ENCODE measurements around the gene PLCB2.

Gene PLCB2

DNA sequence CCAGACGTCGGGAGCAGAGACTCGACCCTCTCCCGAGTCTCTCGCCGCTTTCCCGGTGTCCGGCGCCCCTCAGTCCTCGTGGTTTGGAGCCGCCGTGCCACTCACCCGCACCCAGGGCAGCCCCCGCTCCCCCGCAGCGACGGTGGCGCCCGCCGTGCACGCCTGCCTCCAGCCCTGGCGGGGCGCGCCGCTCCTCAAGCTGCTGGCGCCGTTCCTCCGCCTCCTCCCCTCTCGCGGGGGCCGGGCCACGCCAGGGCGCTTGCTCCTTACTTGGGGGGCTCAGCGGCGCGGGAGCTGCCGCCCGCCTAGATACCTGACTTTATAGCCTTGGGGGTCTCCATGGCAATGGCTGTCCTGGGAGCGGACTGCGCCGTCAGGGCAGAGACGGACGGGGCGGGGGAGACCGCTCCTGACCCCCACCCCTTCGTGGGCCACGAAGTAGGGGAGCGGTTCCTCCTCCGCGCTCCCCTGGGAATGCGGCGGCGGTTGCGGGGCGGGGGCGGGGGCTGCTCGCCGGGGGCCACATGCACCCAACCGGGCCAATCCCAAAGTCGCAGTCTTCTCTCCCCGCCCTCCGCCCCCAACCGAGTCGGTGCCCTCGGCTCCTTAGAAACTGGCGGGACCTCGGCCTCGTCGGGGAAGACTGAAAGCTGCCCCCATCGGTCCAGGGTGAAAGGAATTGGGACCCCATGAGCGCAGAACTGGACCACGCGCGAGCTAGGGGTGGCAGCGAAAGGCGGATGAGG lies 24.7 kb downstream of the PLCB2 start, which contains the start of gene ANKRD63:
Gene ANKRD63, minus strand, starts transcription at position 196 of the 746 bp plus-strand sequence. CDS start 478 bp downstream, outside the sequence.
- TF ChIP-seq EZH2phosphoT487 (IDR thresholded peaks at IDR 0.05; ENCODE audit: borderline replicate concordance), result no peak
- TF ChIP-seq, protein P1, sequence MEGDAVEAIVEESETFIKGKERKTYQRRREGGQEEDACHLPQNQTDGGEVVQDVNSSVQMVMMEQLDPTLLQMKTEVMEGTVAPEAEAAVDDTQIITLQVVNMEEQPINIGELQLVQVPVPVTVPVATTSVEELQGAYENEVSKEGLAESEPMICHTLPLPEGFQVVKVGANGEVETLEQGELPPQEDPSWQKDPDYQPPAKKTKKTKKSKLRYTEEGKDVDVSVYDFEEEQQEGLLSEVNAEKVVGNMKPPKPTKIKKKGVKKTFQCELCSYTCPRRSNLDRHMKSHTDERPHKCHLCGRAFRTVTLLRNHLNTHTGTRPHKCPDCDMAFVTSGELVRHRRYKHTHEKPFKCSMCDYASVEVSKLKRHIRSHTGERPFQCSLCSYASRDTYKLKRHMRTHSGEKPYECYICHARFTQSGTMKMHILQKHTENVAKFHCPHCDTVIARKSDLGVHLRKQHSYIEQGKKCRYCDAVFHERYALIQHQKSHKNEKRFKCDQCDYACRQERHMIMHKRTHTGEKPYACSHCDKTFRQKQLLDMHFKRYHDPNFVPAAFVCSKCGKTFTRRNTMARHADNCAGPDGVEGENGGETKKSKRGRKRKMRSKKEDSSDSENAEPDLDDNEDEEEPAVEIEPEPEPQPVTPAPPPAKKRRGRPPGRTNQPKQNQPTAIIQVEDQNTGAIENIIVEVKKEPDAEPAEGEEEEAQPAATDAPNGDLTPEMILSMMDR (conservative IDR thresholded peaks at IDR 0.05; ENCODE audit: low read length), result no peak
- H3K9ac ChIP-seq (ENCODE audit: low read depth, low read length, poor library complexity, severe bottlenecking), result no peak within 1 kb of the TSS
- 0 out of 2 replicates have a peak, but pooled peaks cover 3% of the 10 kb centered on the region for H3F3A ChIP-seq (ENCODE audit: low read depth)
- no peaks in the 10 kb centered on the region for H3K36me3 ChIP-seq (ENCODE audit: insufficient read depth, low read length)
- H3K4me3 ChIP-seq (ENCODE audit: low read length, poor library complexity, severe bottlenecking), result no peak within 1 kb of the TSS
- no peaks in the 10 kb centered on the region for H3K4me1 ChIP-seq (ENCODE audit: insufficient read depth, low read length, poor library complexity, severe bottlenecking)
- H3K4me2 ChIP-seq (ENCODE audit: low read depth, low read length, poor library complexity, severe bottlenecking), result no peak within 1 kb of the TSS
- no peaks in the 10 kb centered on the region for H4K20me1 ChIP-seq (ENCODE audit: insufficient read depth, low read length, poor library complexity, severe bottlenecking)
- no peaks in the 10 kb centered on the region for H3K79me2 ChIP-seq (ENCODE audit: insufficient read depth, low read length)
- no peaks in the 10 kb centered on the region for H3K27me3 ChIP-seq (ENCODE audit: insufficient read depth, low read length, poor library complexity, severe bottlenecking)
- H2AFZ ChIP-seq (ENCODE audit: low read length), result no peak within 1 kb of the TSS
- no peaks in the 10 kb centered on the region for H3K9me3 ChIP-seq (ENCODE audit: insufficient read depth, low read depth, low read length)
- no peaks in the 10 kb centered on the region for H3K9me2 ChIP-seq (replicated peaks; ENCODE audit: low read depth, low read length)

DNA sequence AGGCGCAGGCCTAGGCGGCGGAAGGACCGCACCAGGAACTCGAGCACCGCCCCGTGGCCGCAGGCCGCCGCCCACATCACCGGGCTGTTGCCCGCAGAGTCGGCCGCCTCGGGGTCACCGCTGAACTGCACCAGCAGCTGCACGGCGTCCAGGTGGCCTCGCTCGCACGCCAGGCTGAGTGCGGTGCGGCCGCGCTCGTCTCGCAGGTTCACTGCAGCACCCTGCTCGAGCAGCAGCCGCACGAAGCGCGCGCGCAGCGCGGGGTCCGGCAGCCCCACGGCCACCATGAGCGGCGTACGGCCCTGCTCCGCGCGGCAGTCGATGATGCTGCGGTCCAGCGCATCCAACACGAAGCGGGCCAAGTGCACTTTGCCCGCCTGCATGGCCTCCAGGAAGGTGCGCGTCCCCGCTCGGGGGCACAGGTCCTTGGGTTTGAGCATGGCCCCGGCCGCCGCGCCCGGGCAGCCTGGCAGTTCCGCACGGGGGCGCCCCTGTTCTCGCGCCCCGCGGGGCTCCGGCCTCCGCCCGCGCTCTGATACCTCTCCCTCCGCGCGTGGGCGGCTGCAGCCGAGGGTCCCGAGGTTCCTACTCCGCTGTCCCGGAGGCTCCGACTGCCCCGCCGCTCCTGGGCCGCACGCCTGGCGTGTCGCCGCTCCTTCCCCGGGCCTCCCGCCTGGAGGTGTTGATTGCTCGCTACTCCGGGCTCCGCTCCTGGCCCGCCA lies 25.4 kb downstream of the PLCB2 start:
- H3K27me3 ChIP-seq (ENCODE audit: insufficient read depth, low read length, poor library complexity, severe bottlenecking), result no peaks in the 10 kb centered on the region
- no peak overlapping the region for H3K4me3 ChIP-seq (ENCODE audit: low read length, poor library complexity, severe bottlenecking)
- no peak overlapping the region for H3K9ac ChIP-seq (ENCODE audit: low read depth, low read length, poor library complexity, severe bottlenecking)

DNA sequence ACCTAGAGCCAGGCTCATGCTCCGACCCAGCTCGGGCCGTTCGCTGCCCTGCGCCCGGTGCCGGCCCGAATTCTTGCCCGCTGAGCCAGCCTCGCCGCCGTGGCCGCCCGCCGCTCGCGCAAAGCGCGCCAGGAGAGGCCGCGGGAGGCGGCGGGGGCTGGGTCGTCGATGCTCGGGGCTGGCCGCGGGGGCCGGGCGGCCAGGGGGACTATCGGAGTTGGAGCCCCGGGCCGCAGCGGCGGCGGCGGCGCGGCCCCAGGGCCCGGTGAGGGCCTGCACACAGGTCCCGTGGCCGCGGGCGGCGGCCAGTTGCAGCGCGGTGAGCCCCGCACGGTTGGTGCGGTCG lies 26.0 kb downstream of the PLCB2 start:
- no peak overlapping the region for H3K4me2 ChIP-seq (ENCODE audit: low read depth, low read length, poor library complexity, severe bottlenecking)
- no peaks in the 10 kb centered on the region for H4K20me1 ChIP-seq (ENCODE audit: insufficient read depth, low read length, poor library complexity, severe bottlenecking)
- peaks cover 10% of the 10 kb centered on the region for H3K4me1 ChIP-seq (ENCODE audit: insufficient read depth, low read length, poor library complexity, severe bottlenecking)
- TF ChIP-seq EZH2phosphoT487 (IDR thresholded peaks at IDR 0.05; ENCODE audit: borderline replicate concordance), result no peak
- TF ChIP-seq, protein P1 (conservative IDR thresholded peaks at IDR 0.05; ENCODE audit: low read length), result no peak
- H3K4me3 ChIP-seq (ENCODE audit: low read length, poor library complexity, severe bottlenecking), result no peak overlapping the region
- H3K9me2 ChIP-seq (replicated peaks; ENCODE audit: low read depth, low read length), result no peaks in the 10 kb centered on the region
- H3K27me3 ChIP-seq (ENCODE audit: insufficient read depth, low read length, poor library complexity, severe bottlenecking), result no peaks in the 10 kb centered on the region
- no peak overlapping the region for H3K9ac ChIP-seq (ENCODE audit: low read depth, low read length, poor library complexity, severe bottlenecking)
- no peaks in the 10 kb centered on the region for H3K9me3 ChIP-seq (ENCODE audit: insufficient read depth, low read depth, low read length)
- 0 out of 2 replicates have a peak, but pooled peaks cover 3% of the 10 kb centered on the region for H3F3A ChIP-seq (ENCODE audit: low read depth)
- no peaks in the 10 kb centered on the region for H3K79me2 ChIP-seq (ENCODE audit: insufficient read depth, low read length)
- no peaks in the 10 kb centered on the region for H3K36me3 ChIP-seq (ENCODE audit: insufficient read depth, low read length)
- no peak overlapping the region for H2AFZ ChIP-seq (ENCODE audit: low read length)

More for the DNA sequence above, 25.4 kb downstream of the PLCB2 start:
- Histone ChIP-seq H3K9me2 (replicated peaks; ENCODE audit: low read depth, low read length) (no peaks in the 10 kb centered on the region), H2AFZ (ENCODE audit: low read length) (no peak overlapping the region), H3K79me2 (ENCODE audit: insufficient read depth, low read length) (no peaks in the 10 kb centered on the region), H3K36me3 (ENCODE audit: insufficient read depth, low read length) (no peaks in the 10 kb centered on the region), H4K20me1 (ENCODE audit: insufficient read depth, low read length, poor library complexity, severe bottlenecking) (no peaks in the 10 kb centered on the region), H3K9me3 (ENCODE audit: insufficient read depth, low read depth, low read length) (no peaks in the 10 kb centered on the region), H3F3A (ENCODE audit: low read depth) (0 out of 2 replicates have a peak, but pooled peaks cover 3% of the 10 kb centered on the region), H3K4me2 (ENCODE audit: low read depth, low read length, poor library complexity, severe bottlenecking) (no peak overlapping the region), H3K4me1 (ENCODE audit: insufficient read depth, low read length, poor library complexity, severe bottlenecking) (peaks cover 5% of the 10 kb centered on the region)
- TF ChIP-seq EZH2phosphoT487 (IDR thresholded peaks at IDR 0.05; ENCODE audit: borderline replicate concordance), result no peak
- TF ChIP-seq, protein P1 (conservative IDR thresholded peaks at IDR 0.05; ENCODE audit: low read length), result no peak

All from Loucy (cell line).